Measurements from ENCODE around the gene SPECC1.
"Not testable (repeated sequence)": the region's sequence is repeated elsewhere in the genome, so short reads cannot be mapped to it uniquely, and the experiment has no call there.

SPECC1 gene

GRCh38 chr17:20026960-20027359 is 17.8 kb downstream of the SPECC1 start:
- H3K9me3 ChIP-seq, result no peaks in the 10 kb centered on the region
- H3K36me3 ChIP-seq, result no peaks in the 10 kb centered on the region
- H3K27me3 ChIP-seq, result no peaks in the 10 kb centered on the region
- no peak overlapping the region for H3K4me3 ChIP-seq (ENCODE audit: low read depth, low read length)
- DNase-seq, result no peak
- no peak for TF ChIP-seq CTCF (IDR thresholded peaks at IDR 0.05; ENCODE audit: low read depth, low read length)
- no peaks in the 10 kb centered on the region for H3K4me1 ChIP-seq

DNA sequence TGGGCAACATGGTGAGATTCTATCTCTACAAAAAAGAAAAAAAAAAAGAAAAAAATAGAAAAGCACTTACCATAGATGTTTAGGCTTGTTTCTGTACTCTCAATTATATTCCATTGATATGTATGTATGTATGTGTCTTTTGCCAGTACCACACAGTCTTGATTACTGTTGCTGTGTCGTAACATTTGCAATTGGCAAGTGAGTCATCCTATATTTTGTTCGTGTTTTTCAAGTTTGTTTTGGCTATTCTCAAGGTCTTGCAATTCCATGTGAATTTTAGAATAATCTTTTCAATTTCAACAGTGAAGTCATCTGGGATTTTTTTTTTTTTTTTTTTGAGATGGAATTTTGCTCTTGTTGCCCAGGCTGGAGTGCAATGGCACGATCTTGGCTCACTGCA is 19.3 kb downstream of the SPECC1 start:
- Histone ChIP-seq H3K27me3 (no peaks in the 10 kb centered on the region), H3K36me3 (no peaks in the 10 kb centered on the region), H3K4me3 (ENCODE audit: low read depth, low read length) (no peak overlapping the region), H3K9me3 (no peaks in the 10 kb centered on the region), H3K4me1 (no peaks in the 10 kb centered on the region)
- TF ChIP-seq CTCF (IDR thresholded peaks at IDR 0.05; ENCODE audit: low read depth, low read length), result no peak
- no peak for DNase-seq

- DNase-seq, result no peak
- no peak overlapping the region for H3K4me3 ChIP-seq (ENCODE audit: low read depth, low read length)
- no peak for TF ChIP-seq CTCF (IDR thresholded peaks at IDR 0.05; ENCODE audit: low read depth, low read length)
- H3K4me1 ChIP-seq, result no peaks in the 10 kb centered on the region
- H3K9me3 ChIP-seq, result no peaks in the 10 kb centered on the region
- H3K27me3 ChIP-seq, result no peaks in the 10 kb centered on the region
- H3K36me3 ChIP-seq, result no peaks in the 10 kb centered on the region
Measured at GRCh38 chr17:20032636-20033035, 23.5 kb downstream of the SPECC1 start.

DNA sequence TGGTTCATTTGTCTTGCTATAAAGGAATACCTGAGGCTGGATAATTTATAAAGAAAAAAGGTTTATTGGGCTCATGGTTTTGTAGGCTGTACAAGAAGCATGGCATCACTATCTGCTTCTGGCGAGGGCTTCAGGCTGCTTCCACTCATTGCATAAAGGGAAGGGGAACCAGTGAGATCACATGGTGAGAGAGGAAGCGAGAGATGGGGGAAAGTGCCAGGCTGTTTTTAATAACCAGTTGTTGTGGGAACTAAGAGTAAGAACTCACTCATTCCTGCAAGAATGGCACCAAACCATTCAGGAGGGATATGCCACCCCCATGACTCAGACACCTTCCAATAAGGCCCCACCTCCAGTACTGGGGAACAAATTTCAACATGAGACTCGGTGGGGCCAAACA is 24.3 kb downstream of the SPECC1 start:
- no peak overlapping the region for H3K4me3 ChIP-seq (ENCODE audit: low read depth, low read length)
- H3K27me3 ChIP-seq, result no peaks in the 10 kb centered on the region
- H3K36me3 ChIP-seq, result no peaks in the 10 kb centered on the region
- H3K9me3 ChIP-seq, result no peaks in the 10 kb centered on the region
- no peak for DNase-seq
- TF ChIP-seq CTCF (IDR thresholded peaks at IDR 0.05; ENCODE audit: low read depth, low read length), result no peak
- H3K4me1 ChIP-seq, result no peaks in the 10 kb centered on the region

- Histone ChIP-seq H3K4me1 (no peaks in the 10 kb centered on the region), H3K36me3 (no peaks in the 10 kb centered on the region), H3K27me3 (no peaks in the 10 kb centered on the region), H3K4me3 (ENCODE audit: low read depth, low read length) (no peak overlapping the region), H3K9me3 (no peaks in the 10 kb centered on the region)
- DNase-seq, result no peak
- no peak for TF ChIP-seq CTCF (IDR thresholded peaks at IDR 0.05; ENCODE audit: low read depth, low read length)
Measured at GRCh38 chr17:20035501-20035900, 26.3 kb downstream of the SPECC1 start.

DNA sequence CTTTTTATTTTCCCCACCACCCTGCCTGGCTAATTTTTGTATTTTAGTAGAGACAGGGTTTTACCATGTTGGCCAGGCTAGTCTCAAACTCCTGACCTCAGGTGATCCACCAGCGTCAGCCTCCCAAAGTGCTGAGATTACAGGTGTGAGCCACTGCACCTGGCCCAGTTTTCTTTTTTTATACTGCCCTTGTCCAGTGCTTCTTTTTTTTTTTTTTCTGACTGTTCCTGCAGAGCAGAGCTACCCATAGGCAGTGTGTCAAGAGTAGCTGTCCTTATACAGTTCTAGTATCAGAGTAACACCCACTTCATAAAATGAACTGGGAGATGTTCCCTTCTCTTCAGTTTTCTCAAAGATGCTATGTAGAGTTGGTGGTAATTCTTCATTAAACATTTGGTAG is 28.1 kb downstream of the SPECC1 start:
- not testable (repeated sequence) for DNase-seq; H3K36me3 ChIP-seq; H3K4me3 ChIP-seq (ENCODE audit: low read depth, low read length); H3K27me3 ChIP-seq; H3K4me1 ChIP-seq; H3K9me3 ChIP-seq

- Histone ChIP-seq H3K4me3 (ENCODE audit: low read depth, low read length) (no peak overlapping the region), H3K4me1 (no peaks in the 10 kb centered on the region), H3K36me3 (no peaks in the 10 kb centered on the region), H3K9me3 (no peaks in the 10 kb centered on the region), H3K27me3 (no peaks in the 10 kb centered on the region)
- TF ChIP-seq CTCF (IDR thresholded peaks at IDR 0.05; ENCODE audit: low read depth, low read length), result no peak
- DNase-seq, result no peak
Measured at GRCh38 chr17:20039037-20039436, 29.9 kb downstream of the SPECC1 start.

Measured in BE2C (cell line).